Measurements from ENCODE around the gene DISC1. TPM values are rescaled to one million over a fixed set of nuclear protein-coding genes. Genes with fewer than 3 reads are reported as not detected.

The DISC1 gene
- total and polyA plus RNA-seq, 2 experiments from 2014 or later: 0.43 to 1.2 TPM

- peak; percentile 50 for DNase-seq
- no peaks in the 10 kb centered on the region for H3K9me2 ChIP-seq (ENCODE audit: insufficient read depth)
- no peak overlapping the region for H2AFZ ChIP-seq
- no peaks in the 10 kb centered on the region for H4K20me1 ChIP-seq (ENCODE audit: insufficient read depth)
- no peaks in the 10 kb centered on the region for H3K9me3 ChIP-seq (ENCODE audit: low read depth)
- no peaks in the 10 kb centered on the region for H3K36me3 ChIP-seq (ENCODE audit: low read depth)
- no peak overlapping the region for H3K27ac ChIP-seq
- no peak overlapping the region for H3K4me3 ChIP-seq
- H3F3A ChIP-seq (ENCODE audit: insufficient read depth): no peaks in the 10 kb centered on the region
- no peaks in the 10 kb centered on the region for H3K4me1 ChIP-seq (ENCODE audit: insufficient read depth)
- WGBS, 2 experiments (ENCODE audit: low coverage in 1 of 2, low lambda C conversion rate in 2 of 2, missing lambda C conversion rate in 2 of 2): 40 to 46% methylated on average over 3 of the region's 3 CpGs
- no peak overlapping the region for H3K9ac ChIP-seq
- TF ChIP-seq EZH2phosphoT487 (IDR thresholded peaks at IDR 0.05; ENCODE audit: insufficient read depth, low read depth) (no peak), EZH2 (IDR thresholded peaks at IDR 0.05; ENCODE audit: insufficient read depth, poor library complexity, severe bottlenecking) (no peak)
- H3K27me3 ChIP-seq (replicated peaks; ENCODE audit: insufficient read depth): no peaks in the 10 kb centered on the region
- in situ Hi-C loops (cut with MboI): no loop called here
- no peak overlapping the region for H3K4me2 ChIP-seq (ENCODE audit: unreplicated experiment)
- no peaks in the 10 kb centered on the region for H3K79me2 ChIP-seq (ENCODE audit: insufficient read depth)
Measured at GRCh38 chr1:231951374-231951773, 324.8 kb downstream of the DISC1 start.

GRCh38 chr1:231952154-231952553 lies 325.6 kb downstream of the DISC1 start:
- H4K20me1 ChIP-seq (ENCODE audit: insufficient read depth): no peaks in the 10 kb centered on the region
- H3K4me2 ChIP-seq (ENCODE audit: unreplicated experiment): no peak overlapping the region
- no peaks in the 10 kb centered on the region for H3K9me3 ChIP-seq (ENCODE audit: low read depth)
- no peaks in the 10 kb centered on the region for H3K4me1 ChIP-seq (ENCODE audit: insufficient read depth)
- H3K4me3 ChIP-seq: no peak overlapping the region
- no peak overlapping the region for H2AFZ ChIP-seq
- no peaks in the 10 kb centered on the region for H3F3A ChIP-seq (ENCODE audit: insufficient read depth)
- 63 to 73% methylated on average over 1 of the region's 1 CpG for WGBS, 2 experiments (ENCODE audit: low coverage in 1 of 2, low lambda C conversion rate in 2 of 2, missing lambda C conversion rate in 2 of 2)
- TF ChIP-seq EZH2 (IDR thresholded peaks at IDR 0.05; ENCODE audit: insufficient read depth, poor library complexity, severe bottlenecking) (no peak), EZH2phosphoT487 (IDR thresholded peaks at IDR 0.05; ENCODE audit: insufficient read depth, low read depth) (no peak)
- in situ Hi-C loops (cut with MboI): no loop called here
- H3K9ac ChIP-seq: no peak overlapping the region
- DNase-seq: no peak
- no peak overlapping the region for H3K27ac ChIP-seq
- H3K9me2 ChIP-seq (ENCODE audit: insufficient read depth): no peaks in the 10 kb centered on the region
- no peaks in the 10 kb centered on the region for H3K36me3 ChIP-seq (ENCODE audit: low read depth)
- H3K27me3 ChIP-seq (replicated peaks; ENCODE audit: insufficient read depth): no peaks in the 10 kb centered on the region
- no peaks in the 10 kb centered on the region for H3K79me2 ChIP-seq (ENCODE audit: insufficient read depth)

DNA sequence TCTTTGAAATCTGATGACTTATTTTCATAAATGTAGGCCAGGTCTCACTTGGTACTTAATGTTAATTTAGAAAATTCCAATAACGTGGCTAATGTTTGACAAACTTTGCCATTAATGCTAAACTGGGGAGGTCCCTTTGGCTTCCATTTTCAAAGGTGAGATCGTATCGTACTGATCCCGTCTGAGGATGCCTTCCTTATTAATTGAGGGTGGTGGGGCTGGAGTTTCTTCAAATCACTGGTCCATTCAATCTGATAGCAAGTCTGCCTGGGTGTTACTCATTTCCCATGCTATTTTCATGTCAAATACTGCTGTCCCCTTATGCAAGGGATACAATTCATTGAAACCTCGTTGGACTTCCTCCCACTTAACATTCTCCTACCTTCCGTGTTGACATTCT lies 327.1 kb downstream of the DISC1 start:
- Histone ChIP-seq H3F3A (ENCODE audit: insufficient read depth) (no peaks in the 10 kb centered on the region), H3K27ac (no peak overlapping the region), H2AFZ (no peak overlapping the region), H3K4me2 (ENCODE audit: unreplicated experiment) (no peak overlapping the region), H3K4me3 (no peak overlapping the region), H3K4me1 (ENCODE audit: insufficient read depth) (no peaks in the 10 kb centered on the region), H3K79me2 (ENCODE audit: insufficient read depth) (no peaks in the 10 kb centered on the region), H3K27me3 (replicated peaks; ENCODE audit: insufficient read depth) (no peaks in the 10 kb centered on the region; the same call in 1 of the 2 replicates), H3K9ac (no peak overlapping the region), H3K9me3 (ENCODE audit: low read depth) (no peaks in the 10 kb centered on the region), H3K36me3 (ENCODE audit: low read depth) (no peaks in the 10 kb centered on the region), H3K9me2 (ENCODE audit: insufficient read depth) (no peaks in the 10 kb centered on the region), H4K20me1 (ENCODE audit: insufficient read depth) (no peaks in the 10 kb centered on the region)
- in situ Hi-C loops (cut with MboI): no loop called here
- DNase-seq: no peak
- TF ChIP-seq EZH2 (IDR thresholded peaks at IDR 0.05; ENCODE audit: insufficient read depth, poor library complexity, severe bottlenecking) (no peak), EZH2phosphoT487 (IDR thresholded peaks at IDR 0.05; ENCODE audit: insufficient read depth, low read depth) (no peak)
- WGBS, 2 experiments (ENCODE audit: low coverage in 1 of 2, low lambda C conversion rate in 2 of 2, missing lambda C conversion rate in 2 of 2): 76 to 77% methylated on average over 6 of the region's 6 CpGs

GRCh38 chr1:231954751-231955150 lies 328.2 kb downstream of the DISC1 start:
- H2AFZ ChIP-seq: no peak overlapping the region
- H3K27ac ChIP-seq: no peak overlapping the region
- TF ChIP-seq EZH2 (IDR thresholded peaks at IDR 0.05; ENCODE audit: insufficient read depth, poor library complexity, severe bottlenecking) (no peak), EZH2phosphoT487 (IDR thresholded peaks at IDR 0.05; ENCODE audit: insufficient read depth, low read depth) (no peak)
- no peak overlapping the region for H3K4me3 ChIP-seq
- H3K9me3 ChIP-seq (ENCODE audit: low read depth): no peaks in the 10 kb centered on the region
- H3K36me3 ChIP-seq (ENCODE audit: low read depth): no peaks in the 10 kb centered on the region
- H3K4me1 ChIP-seq (ENCODE audit: insufficient read depth): no peaks in the 10 kb centered on the region
- no peaks in the 10 kb centered on the region; the same call in 1 of the 2 replicates for H3K27me3 ChIP-seq (replicated peaks; ENCODE audit: insufficient read depth)
- H3K9ac ChIP-seq: no peak overlapping the region
- 76 to 80% methylated on average over 3 of the region's 3 CpGs for WGBS, 2 experiments (ENCODE audit: low coverage in 1 of 2, low lambda C conversion rate in 2 of 2, missing lambda C conversion rate in 2 of 2)
- H3K79me2 ChIP-seq (ENCODE audit: insufficient read depth): no peaks in the 10 kb centered on the region
- H3K9me2 ChIP-seq (ENCODE audit: insufficient read depth): no peaks in the 10 kb centered on the region
- no peaks in the 10 kb centered on the region for H3F3A ChIP-seq (ENCODE audit: insufficient read depth)
- no peak for DNase-seq
- no peaks in the 10 kb centered on the region for H4K20me1 ChIP-seq (ENCODE audit: insufficient read depth)
- no peak overlapping the region for H3K4me2 ChIP-seq (ENCODE audit: unreplicated experiment)
- in situ Hi-C loops (cut with MboI): no loop called here

DNA sequence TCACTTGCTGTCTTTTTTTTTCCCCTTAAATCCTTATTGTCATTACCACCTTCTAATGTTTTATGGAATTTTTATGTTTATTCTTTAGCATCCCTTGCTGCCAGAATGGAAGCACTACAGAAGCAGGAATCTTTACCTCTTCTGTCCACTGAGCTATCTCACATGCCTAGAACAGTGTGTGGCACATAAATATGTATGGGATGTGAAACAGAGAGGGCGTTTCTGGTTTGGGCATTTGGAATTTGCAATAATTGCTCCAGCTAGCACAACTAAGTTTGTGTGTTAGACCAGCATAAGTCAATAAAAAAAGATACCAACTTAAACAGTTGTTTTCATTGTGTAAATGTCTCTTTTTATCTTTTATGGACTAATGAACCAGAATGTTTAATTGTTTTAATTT lies 330.8 kb downstream of the DISC1 start:
- Histone ChIP-seq H3K27me3 (replicated peaks; ENCODE audit: insufficient read depth) (no peaks in the 10 kb centered on the region; the same call in 1 of the 2 replicates), H3K9me2 (ENCODE audit: insufficient read depth) (no peaks in the 10 kb centered on the region), H3K9ac (no peak overlapping the region), H3K36me3 (ENCODE audit: low read depth) (no peaks in the 10 kb centered on the region), H3K4me1 (ENCODE audit: insufficient read depth) (no peaks in the 10 kb centered on the region), H3K4me2 (ENCODE audit: unreplicated experiment) (no peak overlapping the region), H3K4me3 (no peak overlapping the region), H2AFZ (no peak overlapping the region), H4K20me1 (ENCODE audit: insufficient read depth) (no peaks in the 10 kb centered on the region), H3K9me3 (ENCODE audit: low read depth) (no peaks in the 10 kb centered on the region), H3K79me2 (ENCODE audit: insufficient read depth) (no peaks in the 10 kb centered on the region), H3F3A (ENCODE audit: insufficient read depth) (no peaks in the 10 kb centered on the region), H3K27ac (no peak overlapping the region)
- in situ Hi-C loops (cut with MboI): no loop called here
- no peak for TF ChIP-seq EZH2 (IDR thresholded peaks at IDR 0.05; ENCODE audit: insufficient read depth, poor library complexity, severe bottlenecking)
- no peak for TF ChIP-seq EZH2phosphoT487 (IDR thresholded peaks at IDR 0.05; ENCODE audit: insufficient read depth, low read depth)
- DNase-seq: no peak
- 18 to 34% methylated on average over 1 of the region's 1 CpG for WGBS, 2 experiments (ENCODE audit: low coverage in 1 of 2, low lambda C conversion rate in 2 of 2, missing lambda C conversion rate in 2 of 2)

Data from GM23248 (cell line).